Activated T-cell treated with anti-CD3 and anti-CD28 coated beads, Interleukin-2, amount 50 U/mL, for 4 hours (primary cell): ENCODE results near the gene SUB1. TPM values are rescaled to one million over a fixed set of nuclear protein-coding genes. Genes with fewer than 3 reads are reported as not detected.
"Not testable (repeated sequence)": the region's sequence is repeated elsewhere in the genome, so short reads cannot be mapped to it uniquely, and the experiment has no call there.

ENCODE experiments used
- ATAC-seq, 2 donors: fragments of 200-7000 bp; cut with Tn5 transposase; one replicate each; pipeline ENCODE4 v1.10.0; 2021
- DNase-seq: peaks from one replicate; pipeline ENCODE4 v3.0.0-alpha.2; 2020
- H3K27me3 Mint-ChIP-seq: one replicate; pipeline ENCODE4 v1.8.0; 2021; ENCODE audit warnings: low read depth, mixed read lengths
- H3K36me3 Mint-ChIP-seq: one replicate; pipeline ENCODE4 v1.8.0; 2022; ENCODE audit warnings: mixed read lengths; ENCODE audit not compliant: insufficient read depth
- H3K4me1 Mint-ChIP-seq: one replicate; pipeline ENCODE4 v1.8.0; 2021; ENCODE audit warnings: low read depth, mixed read lengths
- H3K4me3 Mint-ChIP-seq: one replicate; pipeline ENCODE4 v1.8.0; 2021; ENCODE audit warnings: mild to moderate bottlenecking, moderate library complexity, mixed read lengths
- H3K9me3 Mint-ChIP-seq: one replicate; pipeline ENCODE4 v1.8.0; 2021; ENCODE audit warnings: mixed read lengths
- total RNA-seq, 3 donors: library from RNA; stranded (reverse); gene quantifications; one replicate each; pipeline ENCODE4 v1.2.1, GENCODE V29; 2021

SUB1 gene
- total RNA-seq, 3 donors from 2014 or later, result 453 to 460 (median 459) TPM

- H3K4me3 Mint-ChIP-seq, ATAC-seq, DNase-seq, H3K27me3 Mint-ChIP-seq, H3K9me3 Mint-ChIP-seq: not testable (repeated sequence)
- Mint-ChIP-seq H3K36me3 (peaks cover 13% of the 10 kb centered on the region), H3K4me1 (peaks cover 10% of the 10 kb centered on the region)
Observed at GRCh38 chr5:32554181-32554780, 31.1 kb upstream of the SUB1 start.

- DNase-seq, H3K4me3 Mint-ChIP-seq, ATAC-seq, H3K27me3 Mint-ChIP-seq, H3K9me3 Mint-ChIP-seq: not testable (repeated sequence)
- Mint-ChIP-seq H3K4me1 (peaks cover 10% of the 10 kb centered on the region), H3K36me3 (peaks cover 11% of the 10 kb centered on the region)
Observed at GRCh38 chr5:32556543-32556942, 28.8 kb upstream of the SUB1 start.

- DNase-seq (no peak), ATAC-seq (no peak)
- H3K4me3 Mint-ChIP-seq, result no peak overlapping the region
- H3K27me3 Mint-ChIP-seq, result no peaks in the 10 kb centered on the region
- H3K36me3 Mint-ChIP-seq, result peaks cover 5% of the 10 kb centered on the region
- H3K9me3 Mint-ChIP-seq, result no peaks in the 10 kb centered on the region
- peaks cover 2% of the 10 kb centered on the region for H3K4me1 Mint-ChIP-seq
Observed at GRCh38 chr5:32559411-32559810, 25.9 kb upstream of the SUB1 start.

- no peak overlapping the region for H3K4me3 Mint-ChIP-seq
- ATAC-seq, result no peak
- no peaks in the 10 kb centered on the region for H3K9me3 Mint-ChIP-seq
Observed at GRCh38 chr5:32559921-32560320, 25.4 kb upstream of the SUB1 start.

GRCh38 chr5:32562056-32562455 lies 23.3 kb upstream of the SUB1 start:
- peaks cover 11% of the 10 kb centered on the region for H3K36me3 Mint-ChIP-seq
- DNase-seq, result no peak

More at GRCh38 chr5:32559921-32560320, 25.4 kb upstream of the SUB1 start:
- Mint-ChIP-seq H3K36me3 (peaks cover 8% of the 10 kb centered on the region), H3K4me1 (no peaks in the 10 kb centered on the region), H3K27me3 (no peaks in the 10 kb centered on the region)
- DNase-seq, result no peak

GRCh38 chr5:32562843-32563242 lies 22.5 kb upstream of the SUB1 start:
- H3K27me3 Mint-ChIP-seq, result no peaks in the 10 kb centered on the region
- no peak overlapping the region for H3K4me3 Mint-ChIP-seq

More at GRCh38 chr5:32562056-32562455, 23.3 kb upstream of the SUB1 start:
- no peaks in the 10 kb centered on the region for H3K27me3 Mint-ChIP-seq
- no peaks in the 10 kb centered on the region for H3K9me3 Mint-ChIP-seq
- no peak overlapping the region for H3K4me3 Mint-ChIP-seq
- ATAC-seq, result no peak
- H3K4me1 Mint-ChIP-seq, result no peaks in the 10 kb centered on the region

GRCh38 chr5:32563614-32564013 lies 21.7 kb upstream of the SUB1 start:
- no peaks in the 10 kb centered on the region for H3K27me3 Mint-ChIP-seq
- no peak for ATAC-seq

More at GRCh38 chr5:32562843-32563242, 22.5 kb upstream of the SUB1 start:
- Mint-ChIP-seq H3K4me1 (no peaks in the 10 kb centered on the region), H3K36me3 (peaks cover 11% of the 10 kb centered on the region), H3K9me3 (no peaks in the 10 kb centered on the region)
- DNase-seq, result no peak
- ATAC-seq, result no peak

GRCh38 chr5:32565145-32565544 lies 20.2 kb upstream of the SUB1 start:
- DNase-seq, result no peak
- peaks cover 11% of the 10 kb centered on the region for H3K36me3 Mint-ChIP-seq
- H3K4me1 Mint-ChIP-seq, result no peaks in the 10 kb centered on the region
- H3K27me3 Mint-ChIP-seq, result no peaks in the 10 kb centered on the region
- ATAC-seq, result no peak
- no peaks in the 10 kb centered on the region for H3K9me3 Mint-ChIP-seq
- no peak overlapping the region for H3K4me3 Mint-ChIP-seq

More at GRCh38 chr5:32563614-32564013, 21.7 kb upstream of the SUB1 start:
- Mint-ChIP-seq H3K4me1 (no peaks in the 10 kb centered on the region), H3K9me3 (no peaks in the 10 kb centered on the region), H3K36me3 (peaks cover 11% of the 10 kb centered on the region), H3K4me3 (no peak overlapping the region)
- DNase-seq, result no peak

- Mint-ChIP-seq H3K9me3 (no peaks in the 10 kb centered on the region), H3K4me1 (no peaks in the 10 kb centered on the region), H3K4me3 (no peak overlapping the region), H3K27me3 (no peaks in the 10 kb centered on the region), H3K36me3 (peaks cover 11% of the 10 kb centered on the region)
- ATAC-seq (no peak), DNase-seq (no peak)
Observed at GRCh38 chr5:32566319-32567111, 18.8 kb upstream of the SUB1 start.

GRCh38 chr5:32571128-32571527 lies 14.2 kb upstream of the SUB1 start:
- Mint-ChIP-seq H3K27me3 (no peaks in the 10 kb centered on the region), H3K4me3 (no peak overlapping the region), H3K4me1 (peaks cover 1% of the 10 kb centered on the region), H3K9me3 (no peaks in the 10 kb centered on the region), H3K36me3 (no peaks in the 10 kb centered on the region)
- DNase-seq (no peak), ATAC-seq (no peak)

- H3K36me3 Mint-ChIP-seq, result no peaks in the 10 kb centered on the region
- no peak overlapping the region for H3K4me3 Mint-ChIP-seq
- peaks cover 1% of the 10 kb centered on the region for H3K4me1 Mint-ChIP-seq
- DNase-seq (no peak), ATAC-seq (no peak)
- H3K27me3 Mint-ChIP-seq, result no peaks in the 10 kb centered on the region
- H3K9me3 Mint-ChIP-seq, result no peaks in the 10 kb centered on the region
Observed at GRCh38 chr5:32572778-32573480, 12.4 kb upstream of the SUB1 start.

GRCh38 chr5:32573481-32573854 lies 11.9 kb upstream of the SUB1 start:
- not testable (repeated sequence) for H3K27me3 Mint-ChIP-seq

GRCh38 chr5:32574540-32575175 lies 10.7 kb upstream of the SUB1 start:
- H3K4me1 Mint-ChIP-seq, result peaks cover 1% of the 10 kb centered on the region
- no peaks in the 10 kb centered on the region for H3K27me3 Mint-ChIP-seq
- H3K4me3 Mint-ChIP-seq, result no peak overlapping the region
- DNase-seq, result no peak
- H3K36me3 Mint-ChIP-seq, result no peaks in the 10 kb centered on the region
- H3K9me3 Mint-ChIP-seq, result no peaks in the 10 kb centered on the region
- no peak for ATAC-seq

More at GRCh38 chr5:32573481-32573854, 11.9 kb upstream of the SUB1 start:
- H3K4me3 Mint-ChIP-seq, H3K9me3 Mint-ChIP-seq, ATAC-seq, H3K4me1 Mint-ChIP-seq, DNase-seq, H3K36me3 Mint-ChIP-seq: not testable (repeated sequence)

GRCh38 chr5:32578363-32578762 lies 7.0 kb upstream of the SUB1 start:
- H3K27me3 Mint-ChIP-seq, result no peaks in the 10 kb centered on the region
- ATAC-seq (no peak), DNase-seq (no peak)
- no peaks in the 10 kb centered on the region for H3K36me3 Mint-ChIP-seq
- H3K9me3 Mint-ChIP-seq, result no peaks in the 10 kb centered on the region
- no peak overlapping the region for H3K4me3 Mint-ChIP-seq
- H3K4me1 Mint-ChIP-seq, result peaks cover 14% of the 10 kb centered on the region
